ENCODE measurements around the gene SPG11.

SPG11 gene

DNA sequence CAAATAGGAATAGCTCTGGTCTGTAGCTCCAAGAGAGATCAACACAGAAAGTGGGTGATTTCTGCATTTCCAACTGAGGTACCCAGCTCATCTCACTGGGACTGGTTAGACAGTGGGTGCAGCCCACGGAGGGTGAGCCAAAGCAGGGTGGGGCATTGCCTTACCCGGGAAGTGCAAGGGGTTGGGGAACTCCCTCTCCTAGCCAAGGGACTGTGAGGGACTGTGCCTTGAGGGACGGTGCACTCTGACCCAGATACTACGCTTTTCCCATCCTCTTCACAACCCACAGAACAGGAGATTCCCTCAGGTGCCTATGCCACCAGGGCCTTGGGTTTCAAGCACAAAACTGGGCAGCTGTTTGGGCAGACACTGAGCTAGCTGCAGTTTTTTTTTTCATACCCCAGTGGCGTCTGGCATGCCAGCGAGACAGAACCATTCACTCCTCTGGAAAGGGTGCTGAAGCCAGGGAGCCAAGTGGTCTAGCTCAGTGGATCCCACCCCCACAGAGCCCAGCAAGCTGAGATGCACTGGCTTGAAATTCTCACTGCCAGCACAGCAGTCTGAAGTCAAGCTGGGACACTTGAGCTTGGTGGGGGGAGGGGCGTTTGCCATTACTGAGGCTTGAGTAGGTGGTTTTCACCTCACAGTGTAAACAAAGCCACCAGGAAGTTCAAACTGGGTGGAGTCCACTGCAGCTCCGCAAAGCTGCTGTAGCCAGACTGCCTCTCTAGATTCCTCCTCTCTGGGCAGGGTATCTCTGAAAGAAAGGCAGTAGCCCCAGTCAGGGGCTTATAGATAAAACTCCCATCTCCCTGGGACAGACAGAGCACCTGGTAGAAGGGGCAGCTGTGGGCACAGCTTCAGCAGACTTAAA, 19.6 kb upstream of the SPG11 start:
- peak; percentile 43 for DNase-seq (ENCODE audit: low read depth)

DNA sequence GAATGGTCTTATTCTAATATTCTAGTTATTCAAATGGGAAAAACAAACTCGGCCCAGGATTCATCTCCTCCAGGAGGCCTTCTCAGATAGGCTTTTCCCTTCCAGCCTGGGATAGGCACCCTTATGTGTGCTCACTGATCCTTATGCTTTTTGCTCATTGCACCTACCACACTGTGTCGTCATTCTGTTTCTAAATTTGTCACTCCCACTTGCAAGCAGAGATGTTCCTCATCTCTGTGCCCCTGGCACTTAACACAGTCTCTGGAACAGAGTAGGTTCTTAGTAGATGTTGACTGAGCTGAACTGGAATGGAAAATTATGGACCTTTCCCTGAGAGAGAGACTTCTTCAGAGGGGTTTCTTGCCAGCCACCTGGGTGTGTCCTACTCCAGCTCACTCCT, 18.7 kb upstream of the SPG11 start:
- DNase-seq (ENCODE audit: low read depth), result no peak

DNA sequence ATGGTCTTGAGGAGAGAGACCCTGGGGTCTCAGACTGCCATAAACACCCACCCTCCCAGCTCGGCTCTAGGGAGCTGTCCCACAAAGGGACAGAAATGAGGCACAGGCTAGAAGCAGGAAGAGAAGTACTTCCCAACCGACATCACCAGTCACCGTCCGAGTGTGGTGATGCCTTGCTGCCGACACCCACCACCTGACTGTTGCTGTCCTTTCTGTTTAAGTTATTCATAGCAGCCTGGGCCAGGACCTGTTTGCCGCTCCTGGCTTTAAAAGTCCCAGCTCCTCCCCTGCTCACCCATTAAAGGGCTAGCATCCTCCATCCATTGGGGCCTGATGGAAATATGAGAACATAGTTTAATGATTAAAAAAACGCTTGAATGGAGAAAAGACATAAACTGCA, 13.2 kb upstream of the SPG11 start:
- DNase-seq (ENCODE audit: low read depth), result no peak

DNA sequence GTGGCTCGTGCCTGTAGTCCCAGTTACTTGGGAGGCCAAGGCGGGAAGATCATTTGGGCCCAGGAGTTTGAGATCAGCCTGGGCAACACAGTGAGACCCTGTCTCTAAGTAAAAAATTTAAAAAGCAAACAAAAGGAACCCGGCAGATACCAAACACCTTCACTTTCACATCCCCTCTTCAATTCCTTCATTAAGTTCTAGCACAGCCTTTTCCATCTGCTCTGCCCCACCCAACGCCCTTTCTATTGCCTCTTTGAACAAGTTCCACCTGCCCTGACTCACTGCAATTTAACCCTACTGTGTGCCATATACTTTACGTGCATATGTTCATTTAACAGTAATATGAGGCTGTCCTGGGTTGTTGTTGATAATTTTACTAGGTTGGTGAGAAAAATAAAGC, 12.4 kb upstream of the SPG11 start:
- DNase-seq (ENCODE audit: low read depth), result no peak

- DNase-seq (ENCODE audit: low read depth), result no peak
These were observed 10.2 kb upstream of the SPG11 start for GRCh38 chr15:44673639-44674038.

GRCh38 chr15:44670087-44670950, 6.9 kb upstream of the SPG11 start:
- no peak for DNase-seq (ENCODE audit: low read depth)

DNA sequence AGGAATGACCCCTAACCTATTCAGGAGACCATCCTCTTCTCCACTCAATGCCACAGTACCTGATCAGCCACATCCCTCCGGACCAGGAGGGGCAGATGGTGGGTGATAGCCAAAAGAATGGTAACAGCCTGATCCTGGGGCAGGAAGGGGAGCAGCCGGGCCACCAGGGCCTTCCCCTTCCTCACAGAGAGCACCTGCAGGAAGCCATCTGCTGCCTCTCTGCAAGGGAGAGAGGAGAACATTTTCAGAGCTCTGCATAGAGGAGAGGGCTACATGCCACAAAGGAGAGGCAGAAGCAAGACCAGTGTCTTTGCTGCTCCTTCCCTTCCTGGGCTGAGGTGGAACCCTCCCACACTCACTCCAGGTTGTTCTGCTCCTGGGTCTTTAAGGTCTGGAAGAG, 5.5 kb upstream of the SPG11 start:
- no peak for DNase-seq (ENCODE audit: low read depth)

DNA sequence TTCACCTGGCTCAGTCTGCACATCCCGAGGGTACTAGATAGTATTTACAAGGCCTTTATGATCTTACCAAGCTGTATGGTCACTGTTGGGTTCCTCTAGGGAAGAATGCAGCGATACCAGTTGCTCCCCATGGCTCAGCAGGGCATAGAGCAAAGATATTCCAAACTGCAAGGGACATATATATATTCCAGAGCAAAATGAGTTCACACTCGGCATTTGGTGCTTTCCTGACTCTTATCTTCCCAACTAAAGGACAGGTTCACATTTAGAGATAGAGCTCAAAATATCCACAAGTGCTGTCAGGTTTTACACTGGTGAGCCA, 3.5 kb upstream of the SPG11 start:
- no peak for DNase-seq (ENCODE audit: low read depth)

GRCh38 chr15:44666210-44667038, 3.0 kb upstream of the SPG11 start:
- no peak for DNase-seq (ENCODE audit: low read depth)

GRCh38 chr15:44662478-44663409, 718 bp downstream of the SPG11 start:
- DNase-seq (ENCODE audit: low read depth), result peak; percentile 63

DNA sequence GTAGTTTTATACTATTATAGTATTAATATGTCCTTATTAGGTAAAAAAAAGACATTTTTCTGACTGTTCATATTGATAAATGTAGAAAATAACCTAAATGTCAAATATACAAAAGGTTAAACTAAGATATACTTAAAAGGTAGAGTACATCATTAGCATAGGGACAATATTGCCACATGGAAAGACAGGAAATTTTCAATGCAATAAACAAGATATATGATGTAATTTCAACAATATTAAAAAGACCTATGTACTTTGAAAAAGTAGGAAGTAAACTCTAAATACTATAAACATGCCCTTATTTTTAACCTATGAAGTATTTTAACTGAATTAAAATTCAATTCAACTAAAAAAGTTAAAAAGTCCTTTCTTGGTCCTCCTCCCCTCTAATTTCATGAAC, 1.9 kb downstream of the SPG11 start:
- DNase-seq (ENCODE audit: low read depth), result no peak

- no peak for DNase-seq (ENCODE audit: low read depth)
These were observed 4.4 kb downstream of the SPG11 start for GRCh38 chr15:44659056-44659455.

- no peak for DNase-seq (ENCODE audit: low read depth)
These were observed 6.1 kb downstream of the SPG11 start for GRCh38 chr15:44657378-44657777.

DNA sequence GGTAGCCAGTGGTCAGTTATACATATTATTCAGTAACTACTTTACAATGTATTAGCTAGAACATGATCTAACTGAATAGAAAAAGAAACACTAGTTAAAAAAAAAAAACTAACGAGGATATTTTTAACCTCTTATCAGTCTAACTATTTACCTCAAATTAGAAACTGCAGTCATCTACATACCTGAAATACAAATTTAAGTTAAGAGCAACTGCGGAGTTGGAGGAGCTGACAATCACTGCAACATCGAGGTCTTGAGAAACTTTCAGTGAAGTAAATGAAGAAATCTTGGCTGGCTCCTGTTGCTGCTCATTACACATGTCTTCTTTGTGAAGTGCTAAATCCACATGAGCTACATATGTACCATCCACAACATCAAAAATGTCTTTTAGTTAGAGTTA, 6.5 kb downstream of the SPG11 start:
- no peak for DNase-seq (ENCODE audit: low read depth)

DNA sequence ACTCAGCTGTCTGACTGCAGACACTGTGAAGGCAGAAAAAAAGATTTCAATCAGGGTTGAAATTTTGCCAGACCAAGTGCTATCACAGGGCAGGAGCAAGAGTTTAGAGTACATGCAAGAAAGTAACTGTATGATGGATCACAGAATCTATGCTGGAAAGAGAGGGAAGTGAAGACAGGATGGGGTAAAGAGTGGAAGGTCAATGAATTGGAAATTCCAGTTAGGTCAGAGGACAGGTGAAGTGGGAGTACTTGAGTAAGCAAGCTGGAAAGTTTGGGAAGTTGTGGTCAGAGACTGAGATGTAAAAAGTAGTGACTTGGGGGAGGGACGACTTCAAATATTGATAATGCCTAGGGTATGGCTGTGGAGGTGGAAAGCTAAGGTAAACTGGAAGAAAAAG, 7.2 kb downstream of the SPG11 start:
- no peak for DNase-seq (ENCODE audit: low read depth)

GRCh38 chr15:44654858-44655257, 8.6 kb downstream of the SPG11 start:
- peak; percentile 67 for DNase-seq (ENCODE audit: low read depth)

- DNase-seq (ENCODE audit: low read depth), result no peak
These were observed 15.8 kb downstream of the SPG11 start for GRCh38 chr15:44647637-44648036.

DNA sequence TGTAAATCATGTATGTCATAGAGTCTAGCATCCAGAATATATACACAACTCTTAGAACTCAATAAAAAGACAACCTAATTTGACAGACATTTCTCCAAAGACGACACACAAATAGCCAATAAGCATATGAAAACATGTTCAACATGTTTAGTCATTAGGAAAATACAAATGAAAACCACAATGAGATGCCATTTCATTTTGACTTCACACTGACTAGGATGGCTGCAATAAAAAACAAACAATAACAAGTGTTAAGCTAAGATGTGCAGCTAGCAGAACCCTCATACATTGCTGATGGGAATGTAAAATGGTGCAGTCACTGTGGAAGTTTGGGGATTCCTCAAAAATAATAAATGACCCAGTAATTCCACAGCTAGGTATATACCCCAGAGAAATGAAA, 16.4 kb downstream of the SPG11 start:
- DNase-seq (ENCODE audit: low read depth), result no peak

DNA sequence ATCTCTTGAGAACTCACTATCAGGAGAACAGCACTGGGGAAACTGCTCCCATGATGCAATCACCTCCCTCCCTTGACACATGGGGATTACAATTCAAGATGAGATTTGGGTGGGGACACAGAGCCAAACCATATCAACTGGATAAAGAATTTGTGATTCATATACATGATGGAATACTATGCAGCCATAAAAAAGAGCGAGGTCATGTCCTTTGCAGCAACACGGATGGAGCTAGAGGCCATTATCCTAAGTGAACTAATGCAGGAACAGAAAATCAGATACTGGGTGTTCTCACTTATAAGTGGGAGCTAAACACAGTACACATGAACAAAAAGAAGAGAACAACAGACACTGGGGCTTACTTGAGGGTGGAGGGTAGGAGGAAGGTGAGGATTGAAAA, 17.0 kb downstream of the SPG11 start:
- DNase-seq (ENCODE audit: low read depth), result no peak

GRCh38 chr15:44641651-44642050, 21.8 kb downstream of the SPG11 start:
- no peak for DNase-seq (ENCODE audit: low read depth)

DNA sequence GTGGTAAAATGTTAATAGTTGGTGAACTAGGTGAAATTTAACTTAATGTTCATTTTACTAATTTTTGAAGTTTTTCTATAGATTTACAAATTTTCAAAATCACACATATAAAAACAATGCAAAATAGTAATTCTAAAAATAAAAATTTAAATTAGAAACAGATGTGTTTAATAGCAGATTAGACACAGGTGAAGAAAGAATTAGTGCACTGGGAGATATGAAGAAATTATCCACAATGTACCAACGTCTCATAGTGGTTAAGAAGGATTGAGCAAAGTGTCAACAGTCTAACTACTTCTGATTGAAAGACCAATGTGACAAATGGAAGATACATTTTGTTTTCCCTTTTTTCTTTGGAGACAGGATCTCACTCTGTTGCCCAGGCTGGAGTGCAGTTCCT, 26.5 kb downstream of the SPG11 start:
- DNase-seq (ENCODE audit: low read depth), result no peak
